G401.6 (cell line): ENCODE data around the gene BAHCC1.

Source experiments
- FAIRE-seq: peaks from 2 replicates; lab custom pipeline; 2012; peaks lifted over from hg19 to GRCh38; lab: Jason Lieb, UNC

The BAHCC1 gene

GRCh38 chr17:81463506-81463905 is 68.2 kb downstream of the BAHCC1 start:
- no peak for FAIRE-seq

GRCh38 chr17:81464586-81464985 is 69.3 kb downstream of the BAHCC1 start:
- no peak for FAIRE-seq

GRCh38 chr17:81465910-81466309 is 70.7 kb downstream of the BAHCC1 start:
- FAIRE-seq, result no peak

GRCh38 chr17:81466564-81467472 is 71.6 kb downstream of the BAHCC1 start:
- no peak for FAIRE-seq

- FAIRE-seq, result no peak
Measured at GRCh38 chr17:81468111-81468769, 73.0 kb downstream of the BAHCC1 start.

- no peak for FAIRE-seq
Measured at GRCh38 chr17:81468770-81469121, 73.5 kb downstream of the BAHCC1 start.

- no peak for FAIRE-seq
Measured at GRCh38 chr17:81469266-81469665, 74.0 kb downstream of the BAHCC1 start.

- FAIRE-seq, result no peak
Measured at GRCh38 chr17:81470270-81470943, 75.2 kb downstream of the BAHCC1 start.

GRCh38 chr17:81470944-81471817 is 75.9 kb downstream of the BAHCC1 start:
- no peak for FAIRE-seq

GRCh38 chr17:81471818-81472456 is 76.7 kb downstream of the BAHCC1 start:
- peak; percentile 96 for FAIRE-seq

GRCh38 chr17:81473019-81473418 is 77.8 kb downstream of the BAHCC1 start:
- no peak for FAIRE-seq

- FAIRE-seq, result no peak
Measured at GRCh38 chr17:81474958-81475357, 79.7 kb downstream of the BAHCC1 start.

GRCh38 chr17:81476097-81476496 is 80.8 kb downstream of the BAHCC1 start:
- no peak for FAIRE-seq

- FAIRE-seq, result no peak
Measured at GRCh38 chr17:81476635-81477034, 81.4 kb downstream of the BAHCC1 start.

- no peak for FAIRE-seq
Measured at GRCh38 chr17:81477173-81477572, 81.9 kb downstream of the BAHCC1 start.

GRCh38 chr17:81478119-81478518 is 82.9 kb downstream of the BAHCC1 start:
- no peak for FAIRE-seq

- FAIRE-seq, result no peak
Measured at GRCh38 chr17:81479175-81480071, 84.2 kb downstream of the BAHCC1 start.

GRCh38 chr17:81480140-81481072 is 85.1 kb downstream of the BAHCC1 start:
- no peak for FAIRE-seq

GRCh38 chr17:81481073-81481799 is 86.0 kb downstream of the BAHCC1 start:
- FAIRE-seq, result no peak
